ENCODE measurements around the gene SLC16A5. TPM values are rescaled to one million over a fixed set of nuclear protein-coding genes. Genes with fewer than 3 reads are reported as not detected.

Gene SLC16A5
- total and polyA plus RNA-seq, 10 of the 15 experiments (the other 5 are each of a cell fraction or from before 2014, with no cell fraction given), result 0.03 to 3.1 (median 0.96) TPM

DNA sequence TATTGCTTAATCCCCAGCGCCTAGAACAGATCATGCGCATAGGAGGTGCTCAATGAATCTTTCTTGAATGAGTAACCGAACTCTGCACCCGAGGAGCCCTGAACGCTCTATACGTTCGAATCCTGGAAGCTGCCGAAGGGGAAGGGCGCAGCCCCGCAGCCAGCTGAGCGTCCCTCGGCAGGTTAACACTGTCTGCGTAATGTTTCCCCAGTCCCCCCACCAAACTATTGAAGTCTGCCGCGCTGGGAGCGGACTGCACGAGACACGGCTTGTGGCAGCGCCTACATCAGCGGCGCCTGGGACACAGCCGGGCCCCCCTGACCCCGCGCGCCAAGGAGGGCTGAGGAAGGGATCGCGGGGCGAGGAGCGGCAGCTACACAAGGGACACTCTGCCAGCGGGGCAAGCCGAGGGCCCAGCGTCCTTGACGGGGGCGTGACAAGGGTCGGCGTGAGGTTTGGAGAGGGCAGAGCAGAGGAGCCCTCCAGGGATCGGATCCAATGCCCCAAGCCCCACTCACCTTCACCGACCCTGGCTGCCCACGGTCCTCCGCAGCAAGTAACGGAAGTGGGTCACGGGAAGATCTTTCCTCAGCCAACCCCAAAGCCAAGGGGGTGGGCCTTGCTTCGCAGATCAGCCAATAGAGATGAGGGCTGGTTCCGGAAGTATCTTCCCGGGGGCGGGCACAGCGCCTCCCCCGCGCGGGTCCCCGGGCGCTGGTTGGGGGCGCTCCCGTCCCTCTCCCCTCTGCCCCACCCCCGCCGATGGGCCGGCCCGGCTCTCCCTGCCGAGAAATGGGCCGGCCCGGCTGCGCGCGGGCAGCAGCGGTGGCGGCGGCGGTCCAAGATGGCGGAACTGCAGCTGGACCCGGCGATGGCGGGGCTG lies 41.1 kb upstream of the SLC16A5 start, which contains the start of the genes ATP5PD and KCTD2:
TSS of gene ATP5PD (minus strand) at position 563 of the 883 bp plus-strand sequence. CDS start 4,319 bp downstream, outside the sequence.
TSS of gene KCTD2 (plus strand) at position 819 of the 883 bp plus-strand sequence. CDS start at position 845, 26 bp downstream.
- peak; percentile 86 for DNase-seq (ENCODE audit: low read depth, low spot score)
- Histone ChIP-seq H3K36me3 (ENCODE audit: control insufficient read depth in 2 of 2, insufficient read depth in 2 of 2, low read length in 1 of 2) (no peaks in the 10 kb centered on the region; a peak in 3 of 4 replicates), H3K4me2 (ENCODE audit: control insufficient read depth, insufficient read depth) (peak within 1 kb of the TSS; percentile 87), H3K9me3 (replicated peaks; ENCODE audit: control insufficient read depth, insufficient read depth, low read length) (no peaks in the 10 kb centered on the region), H2AFZ (ENCODE audit: control insufficient read depth, low read depth, low read length) (peak within 1 kb of the TSS; percentile 67), H3K27me3 (replicated peaks in 1 of 2; ENCODE audit: control insufficient read depth in 2 of 2, insufficient read depth in 2 of 2, low read length in 1 of 2) (no peaks in the 10 kb centered on the region), H3K27ac (ENCODE audit: control insufficient read depth, insufficient read depth) (peak within 1 kb of the TSS; percentile 71), H3K79me2 (ENCODE audit: control insufficient read depth, insufficient read depth, low read length) (peaks cover 22% of the 10 kb centered on the region), H3K9ac (ENCODE audit: control insufficient read depth, insufficient read depth, low read length) (peak within 1 kb of the TSS; percentile 80), H3K4me3 (peak within 1 kb of the TSS; percentile 97), H3K4me1 (ENCODE audit: control insufficient read depth, insufficient read depth, low read length) (peaks cover 3% of the 10 kb centered on the region), H4K20me1 (ENCODE audit: control insufficient read depth, insufficient read depth) (no peaks in the 10 kb centered on the region)
- peak; percentile 82 for FAIRE-seq
- SMC1A ChIA-PET (ENCODE audit: uncharacterized antibody, unreplicated experiment), result interaction anchor here (1.0 to 1.5 kb wide), 2 partner anchors 13 to 67 kb away, joined by 3 to 4 read pairs; no protein-coding TSS in a partner anchor
- CTCF ChIA-PET, result interaction anchor here (0.9 to 1.5 kb wide), 6 partner anchors 12 to 85 kb away, joined by 3 to 7 read pairs (median 4); no protein-coding TSS in a partner anchor
- POLR2A ChIA-PET, result interaction anchor here (0.9 to 1.8 kb wide), 7 partner anchors 10 to 173 kb away, joined by 3 to 4 read pairs (median 3); partner anchors contain the start of genes CDR2L and FDXR
- in situ Hi-C loops (cut with MboI) (no loop called here), intact Hi-C loops (cut with micrococcal nuclease; ENCODE audit: unreplicated experiment) (loop anchor here (1.0 kb wide), 1 partner anchor 12 kb away; no protein-coding TSS in a partner anchor)
- ATAC-seq, result peak; percentile 98
- RAD21 ChIA-PET (ENCODE audit: unreplicated experiment), result interaction anchor here (0.5 to 4.3 kb wide), 3 partner anchors 68 to 370 kb away, joined by 3 to 22 read pairs (median 5); no protein-coding TSS in a partner anchor
- under 1% methylated on average over 64 of the region's 72 CpGs for WGBS (ENCODE audit: insufficient coverage, insufficient replicate concordance, low lambda C conversion rate, missing lambda C conversion rate)
- BruUV-seq (replicated peaks), result TSS peak; percentile 85
- TF ChIP-seq ATF7 (IDR thresholded peaks at IDR 0.05; ENCODE audit: low read depth) (peak; percentile 67), GABPA (IDR thresholded peaks at IDR 0.05; ENCODE audit: low read depth) (peak; percentile 95), CREB1 (IDR thresholded peaks at IDR 0.05; ENCODE audit: low read depth) (peak; percentile 71), YY1 (IDR thresholded peaks at IDR 0.05; ENCODE audit: low read depth, low read length) (peak; percentile 95), NFYA (IDR thresholded peaks at IDR 0.05; ENCODE audit: borderline replicate concordance, low read depth, low read length) (peak; percentile 58; the same call in 1 of the 2 replicates), KDM1A (IDR thresholded peaks at IDR 0.05; ENCODE audit: borderline replicate concordance) (no peak), SMAD1 (IDR thresholded peaks at IDR 0.05; ENCODE audit: low read depth, partially characterized antibody) (peak; percentile 75), JUNB (IDR thresholded peaks at IDR 0.05) (no peak), SIX5 (IDR thresholded peaks at IDR 0.05; ENCODE audit: low read depth, low read length, severe bottlenecking) (peak; percentile 43), BACH1 (IDR thresholded peaks at IDR 0.05; ENCODE audit: borderline replicate concordance) (peak; percentile 40), ESRRA (IDR thresholded peaks at IDR 0.05; ENCODE audit: low read length) (no peak)
- TF ChIP-seq, protein P1, sequence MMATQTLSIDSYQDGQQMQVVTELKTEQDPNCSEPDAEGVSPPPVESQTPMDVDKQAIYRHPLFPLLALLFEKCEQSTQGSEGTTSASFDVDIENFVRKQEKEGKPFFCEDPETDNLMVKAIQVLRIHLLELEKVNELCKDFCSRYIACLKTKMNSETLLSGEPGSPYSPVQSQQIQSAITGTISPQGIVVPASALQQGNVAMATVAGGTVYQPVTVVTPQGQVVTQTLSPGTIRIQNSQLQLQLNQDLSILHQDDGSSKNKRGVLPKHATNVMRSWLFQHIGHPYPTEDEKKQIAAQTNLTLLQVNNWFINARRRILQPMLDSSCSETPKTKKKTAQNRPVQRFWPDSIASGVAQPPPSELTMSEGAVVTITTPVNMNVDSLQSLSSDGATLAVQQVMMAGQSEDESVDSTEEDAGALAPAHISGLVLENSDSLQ (IDR thresholded peaks at IDR 0.05), result peak; percentile 95
- TF ChIP-seq, protein P2, sequence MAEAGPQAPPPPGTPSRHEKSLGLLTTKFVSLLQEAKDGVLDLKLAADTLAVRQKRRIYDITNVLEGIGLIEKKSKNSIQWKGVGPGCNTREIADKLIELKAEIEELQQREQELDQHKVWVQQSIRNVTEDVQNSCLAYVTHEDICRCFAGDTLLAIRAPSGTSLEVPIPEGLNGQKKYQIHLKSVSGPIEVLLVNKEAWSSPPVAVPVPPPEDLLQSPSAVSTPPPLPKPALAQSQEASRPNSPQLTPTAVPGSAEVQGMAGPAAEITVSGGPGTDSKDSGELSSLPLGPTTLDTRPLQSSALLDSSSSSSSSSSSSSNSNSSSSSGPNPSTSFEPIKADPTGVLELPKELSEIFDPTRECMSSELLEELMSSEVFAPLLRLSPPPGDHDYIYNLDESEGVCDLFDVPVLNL (IDR thresholded peaks at IDR 0.05; ENCODE audit: low read depth, low read length), result no peak
- TF ChIP-seq, protein P3, sequence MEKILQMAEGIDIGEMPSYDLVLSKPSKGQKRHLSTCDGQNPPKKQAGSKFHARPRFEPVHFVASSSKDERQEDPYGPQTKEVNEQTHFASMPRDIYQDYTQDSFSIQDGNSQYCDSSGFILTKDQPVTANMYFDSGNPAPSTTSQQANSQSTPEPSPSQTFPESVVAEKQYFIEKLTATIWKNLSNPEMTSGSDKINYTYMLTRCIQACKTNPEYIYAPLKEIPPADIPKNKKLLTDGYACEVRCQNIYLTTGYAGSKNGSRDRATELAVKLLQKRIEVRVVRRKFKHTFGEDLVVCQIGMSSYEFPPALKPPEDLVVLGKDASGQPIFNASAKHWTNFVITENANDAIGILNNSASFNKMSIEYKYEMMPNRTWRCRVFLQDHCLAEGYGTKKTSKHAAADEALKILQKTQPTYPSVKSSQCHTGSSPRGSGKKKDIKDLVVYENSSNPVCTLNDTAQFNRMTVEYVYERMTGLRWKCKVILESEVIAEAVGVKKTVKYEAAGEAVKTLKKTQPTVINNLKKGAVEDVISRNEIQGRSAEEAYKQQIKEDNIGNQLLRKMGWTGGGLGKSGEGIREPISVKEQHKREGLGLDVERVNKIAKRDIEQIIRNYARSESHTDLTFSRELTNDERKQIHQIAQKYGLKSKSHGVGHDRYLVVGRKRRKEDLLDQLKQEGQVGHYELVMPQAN (conservative IDR thresholded peaks at IDR 0.05), result peak; percentile 80
- TF ChIP-seq, protein P4, sequence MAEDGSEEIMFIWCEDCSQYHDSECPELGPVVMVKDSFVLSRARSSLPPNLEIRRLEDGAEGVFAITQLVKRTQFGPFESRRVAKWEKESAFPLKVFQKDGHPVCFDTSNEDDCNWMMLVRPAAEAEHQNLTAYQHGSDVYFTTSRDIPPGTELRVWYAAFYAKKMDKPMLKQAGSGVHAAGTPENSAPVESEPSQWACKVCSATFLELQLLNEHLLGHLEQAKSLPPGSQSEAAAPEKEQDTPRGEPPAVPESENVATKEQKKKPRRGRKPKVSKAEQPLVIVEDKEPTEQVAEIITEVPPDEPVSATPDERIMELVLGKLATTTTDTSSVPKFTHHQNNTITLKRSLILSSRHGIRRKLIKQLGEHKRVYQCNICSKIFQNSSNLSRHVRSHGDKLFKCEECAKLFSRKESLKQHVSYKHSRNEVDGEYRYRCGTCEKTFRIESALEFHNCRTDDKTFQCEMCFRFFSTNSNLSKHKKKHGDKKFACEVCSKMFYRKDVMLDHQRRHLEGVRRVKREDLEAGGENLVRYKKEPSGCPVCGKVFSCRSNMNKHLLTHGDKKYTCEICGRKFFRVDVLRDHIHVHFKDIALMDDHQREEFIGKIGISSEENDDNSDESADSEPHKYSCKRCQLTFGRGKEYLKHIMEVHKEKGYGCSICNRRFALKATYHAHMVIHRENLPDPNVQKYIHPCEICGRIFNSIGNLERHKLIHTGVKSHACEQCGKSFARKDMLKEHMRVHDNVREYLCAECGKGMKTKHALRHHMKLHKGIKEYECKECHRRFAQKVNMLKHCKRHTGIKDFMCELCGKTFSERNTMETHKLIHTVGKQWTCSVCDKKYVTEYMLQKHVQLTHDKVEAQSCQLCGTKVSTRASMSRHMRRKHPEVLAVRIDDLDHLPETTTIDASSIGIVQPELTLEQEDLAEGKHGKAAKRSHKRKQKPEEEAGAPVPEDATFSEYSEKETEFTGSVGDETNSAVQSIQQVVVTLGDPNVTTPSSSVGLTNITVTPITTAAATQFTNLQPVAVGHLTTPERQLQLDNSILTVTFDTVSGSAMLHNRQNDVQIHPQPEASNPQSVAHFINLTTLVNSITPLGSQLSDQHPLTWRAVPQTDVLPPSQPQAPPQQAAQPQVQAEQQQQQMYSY (CRISPR knock-in tag; IDR thresholded peaks at IDR 0.05), result no peak
